GM19238 (cell line): ENCODE measurements around the gene SLC25A2.
"Not testable (repeated sequence)": the region's sequence is repeated elsewhere in the genome, so short reads cannot be mapped to it uniquely, and the experiment has no call there.

ENCODE experiments used
- DNase-seq: peaks from one replicate; pipeline ENCODE4 v3.0.0; 2011; ENCODE audit warnings: low spot score; ENCODE audit not compliant: insufficient read length

Gene SLC25A2

GRCh38 chr5:141303756-141304155, at the start of gene SLC25A2:
Gene SLC25A2 (minus strand): TSS chr5:141304049. CDS start chr5:141303865, 184 bp downstream.
- no peak for DNase-seq

DNA sequence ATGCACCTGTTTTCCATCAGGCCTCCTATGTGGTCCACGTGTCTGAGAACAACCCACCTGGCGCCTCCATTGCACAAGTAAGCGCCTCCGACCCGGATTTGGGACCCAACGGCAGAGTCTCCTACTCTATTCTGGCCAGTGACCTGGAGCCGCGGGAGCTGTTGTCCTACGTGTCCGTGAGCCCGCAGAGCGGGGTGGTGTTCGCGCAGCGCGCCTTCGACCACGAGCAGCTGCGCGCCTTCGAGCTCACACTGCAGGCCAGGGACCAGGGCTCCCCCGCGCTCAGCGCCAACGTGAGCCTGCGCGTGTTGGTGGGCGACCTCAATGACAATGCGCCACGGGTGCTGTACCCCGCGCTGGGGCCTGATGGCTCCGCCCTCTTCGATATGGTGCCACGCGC, 47.7 kb upstream of the SLC25A2 start:
- no peak for DNase-seq

GRCh38 chr5:141349917-141350619, 46.2 kb upstream of the SLC25A2 start, which contains the start of gene PCDHGB1:
Gene PCDHGB1 (plus strand): TSS chr5:141350099. CDS start chr5:141350261, 162 bp downstream.
- peak; percentile 37 for DNase-seq

DNA sequence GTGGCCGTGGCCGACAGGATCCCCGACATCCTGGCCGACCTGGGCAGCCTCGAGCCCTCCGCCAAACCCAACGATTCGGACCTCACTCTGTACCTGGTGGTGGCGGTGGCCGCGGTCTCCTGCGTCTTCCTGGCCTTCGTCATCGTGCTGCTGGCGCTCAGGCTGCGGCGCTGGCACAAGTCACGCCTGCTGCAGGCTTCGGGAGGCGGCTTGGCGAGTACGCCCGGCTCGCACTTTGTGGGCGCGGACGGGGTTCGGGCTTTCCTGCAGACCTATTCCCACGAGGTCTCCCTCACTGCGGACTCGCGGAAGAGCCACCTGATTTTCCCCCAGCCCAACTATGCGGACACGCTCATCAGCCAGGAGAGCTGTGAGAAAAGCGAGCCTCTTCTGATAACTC, 42.2 kb upstream of the SLC25A2 start:
- DNase-seq = not testable (repeated sequence)

DNA sequence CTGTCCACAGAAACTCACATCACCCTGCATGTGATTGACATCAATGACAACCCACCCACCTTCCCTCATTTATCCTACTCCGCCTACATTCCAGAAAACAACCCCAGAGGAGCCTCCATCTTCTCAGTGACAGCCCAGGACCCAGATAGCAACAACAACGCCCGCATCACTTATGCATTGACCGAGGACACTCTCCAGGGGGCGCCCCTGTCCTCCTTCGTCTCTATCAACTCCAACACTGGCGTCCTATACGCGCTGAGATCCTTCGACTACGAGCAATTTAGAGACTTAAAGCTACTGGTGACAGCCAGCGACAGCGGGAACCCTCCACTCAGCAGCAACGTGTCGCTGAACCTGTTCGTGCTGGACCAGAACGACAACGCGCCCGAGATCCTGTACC, 41.5 kb upstream of the SLC25A2 start:
- DNase-seq = no peak

GRCh38 chr5:141343953-141344463, 40.2 kb upstream of the SLC25A2 start:
- no peak for DNase-seq

GRCh38 chr5:141343242-141343952, 39.5 kb upstream of the SLC25A2 start, which contains the start of gene PCDHGA3:
Gene PCDHGA3 (plus strand): TSS chr5:141343829. CDS start chr5:141344034, 205 bp downstream.
- no peak for DNase-seq

GRCh38 chr5:141342773-141343172, 38.9 kb upstream of the SLC25A2 start:
- no peak for DNase-seq

- not testable (repeated sequence) for DNase-seq
Measured at GRCh38 chr5:141340781-141341354, 37.0 kb upstream of the SLC25A2 start.

DNA sequence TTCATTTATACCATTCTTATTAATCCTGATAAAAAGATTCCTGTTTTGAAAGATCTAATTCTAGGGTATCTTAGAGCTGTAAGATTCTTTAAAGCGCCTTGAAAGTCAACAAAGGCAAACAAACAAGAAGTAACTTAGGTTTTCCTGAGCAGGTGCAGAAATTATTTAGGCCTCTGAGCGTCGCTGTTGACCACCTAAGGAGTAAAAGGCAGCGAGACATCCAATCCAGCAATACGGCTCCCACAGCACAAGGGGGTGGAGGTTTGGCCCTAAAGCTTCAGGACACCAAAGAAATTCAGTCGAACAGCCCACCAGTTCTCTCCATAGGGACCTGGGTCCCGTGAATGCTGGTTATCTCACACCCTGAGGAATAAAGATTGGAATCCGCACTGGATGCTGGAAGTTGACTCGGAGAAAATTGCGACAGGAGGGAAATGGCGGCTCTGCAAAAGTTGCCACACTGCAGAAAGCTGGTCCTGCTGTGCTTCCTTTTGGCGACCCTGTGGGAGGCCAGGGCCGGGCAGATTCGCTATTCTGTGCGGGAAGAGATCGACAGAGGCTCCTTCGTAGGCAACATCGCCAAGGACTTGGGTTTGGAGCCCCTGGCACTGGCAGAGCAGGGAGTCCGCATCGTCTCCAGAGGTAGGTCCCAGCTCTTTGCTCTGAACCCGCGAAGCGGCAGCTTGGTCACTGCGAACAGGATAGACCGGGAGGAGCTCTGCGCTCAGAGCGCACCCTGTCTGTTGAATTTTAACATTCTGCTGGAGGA, 34.9 kb upstream of the SLC25A2 start, which contains the start of gene PCDHGA2:
Gene PCDHGA2, plus strand, starts transcription at position 223 of the 769 bp plus-strand sequence.
- DNase-seq = no peak

DNA sequence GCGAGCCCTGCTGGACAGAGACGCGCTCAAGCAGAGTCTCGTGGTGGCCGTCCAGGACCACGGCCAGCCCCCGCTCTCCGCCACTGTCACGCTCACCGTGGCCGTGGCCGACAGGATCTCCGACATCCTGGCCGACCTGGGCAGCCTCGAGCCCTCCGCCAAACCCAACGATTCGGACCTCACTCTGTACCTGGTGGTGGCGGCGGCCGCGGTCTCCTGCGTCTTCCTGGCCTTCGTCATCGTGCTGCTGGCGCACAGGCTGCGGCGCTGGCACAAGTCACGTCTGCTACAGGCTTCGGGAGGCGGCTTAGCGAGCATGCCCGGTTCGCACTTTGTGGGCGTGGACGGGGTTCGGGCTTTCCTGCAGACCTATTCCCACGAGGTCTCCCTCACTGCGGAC, 28.7 kb upstream of the SLC25A2 start:
- not testable (repeated sequence) for DNase-seq

DNA sequence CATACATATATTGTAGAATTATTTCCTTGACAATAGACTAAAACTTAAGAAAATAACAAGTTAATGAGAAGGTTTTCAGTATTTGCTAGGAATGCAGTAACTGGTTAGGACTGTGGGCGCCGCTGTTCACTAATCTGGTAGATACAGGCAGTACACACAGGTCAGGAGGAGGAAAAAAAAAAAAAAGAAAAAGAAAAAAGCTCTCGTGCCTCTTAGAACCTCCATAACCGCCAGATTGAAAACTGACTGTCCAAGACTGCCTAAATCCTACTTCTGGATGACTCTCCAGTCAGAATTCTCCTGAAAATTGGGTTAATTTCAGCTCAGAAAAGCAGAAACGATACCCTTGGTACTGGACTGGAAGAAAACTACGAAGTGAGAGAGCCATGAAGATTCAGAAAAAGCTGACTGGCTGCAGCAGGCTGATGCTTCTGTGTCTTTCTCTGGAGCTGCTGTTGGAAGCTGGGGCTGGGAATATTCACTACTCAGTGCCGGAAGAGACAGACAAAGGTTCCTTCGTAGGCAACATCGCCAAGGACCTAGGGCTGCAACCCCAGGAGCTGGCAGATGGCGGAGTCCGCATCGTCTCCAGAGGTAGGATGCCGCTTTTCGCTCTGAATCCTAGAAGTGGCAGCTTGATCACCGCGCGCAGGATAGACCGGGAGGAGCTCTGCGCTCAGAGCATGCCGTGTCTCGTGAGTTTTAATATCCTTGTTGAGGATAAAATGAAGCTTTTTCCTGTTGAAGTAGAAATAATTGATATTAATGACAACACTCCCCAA, 26.6 kb upstream of the SLC25A2 start, which contains the start of gene PCDHGA1:
Gene PCDHGA1, plus strand, starts transcription at position 216 of the 782 bp plus-strand sequence.
- DNase-seq = no peak

DNA sequence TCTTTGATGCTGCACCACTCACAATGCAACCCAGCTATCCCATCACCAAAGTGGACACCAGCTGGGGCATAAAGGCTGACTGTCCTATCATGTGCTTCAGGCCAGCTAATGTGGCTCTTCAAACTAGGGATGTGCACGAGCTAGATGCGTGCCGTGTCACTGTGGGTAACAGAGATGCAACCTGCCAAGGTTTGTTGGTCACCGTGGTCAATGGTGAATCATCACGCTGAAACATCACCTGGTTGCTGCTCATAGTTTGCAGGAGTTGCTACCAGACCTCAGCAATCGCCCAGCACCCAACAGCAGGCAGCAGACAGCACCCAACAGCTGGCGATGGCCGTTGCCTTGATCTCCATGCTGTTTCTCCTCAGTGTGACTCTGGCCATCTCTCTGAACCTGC, 24.4 kb upstream of the SLC25A2 start:
- DNase-seq = no peak

- DNase-seq = no peak
Measured at GRCh38 chr5:141326088-141326854, 22.4 kb upstream of the SLC25A2 start.

GRCh38 chr5:141322261-141322660, 18.4 kb upstream of the SLC25A2 start:
- no peak for DNase-seq

- DNase-seq = peak; percentile 78
Measured at GRCh38 chr5:141320225-141321169, 16.6 kb upstream of the SLC25A2 start, which contains the start of gene TAF7. Gene TAF7 (minus strand): TSS chr5:141320784. CDS start chr5:141320044, 740 bp downstream.

DNA sequence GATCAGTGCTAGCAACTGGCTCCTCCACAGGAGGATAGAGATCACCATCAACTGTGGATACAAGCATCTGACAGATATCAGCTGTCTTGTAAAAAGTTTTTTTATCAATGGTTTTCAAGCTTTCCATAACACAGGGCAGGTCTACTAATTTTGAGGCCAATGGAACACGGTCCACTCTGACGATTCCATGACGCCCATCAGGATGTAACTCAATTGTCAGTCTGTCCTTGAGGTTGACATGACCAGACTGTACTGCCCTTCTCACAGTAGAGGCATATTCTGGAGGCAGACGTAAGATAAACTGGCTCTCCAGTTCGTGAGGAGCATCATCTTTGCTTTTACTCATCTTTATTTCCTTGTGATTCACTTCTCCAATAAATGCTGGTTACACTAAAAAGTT, 15.8 kb upstream of the SLC25A2 start:
- DNase-seq = no peak

DNA sequence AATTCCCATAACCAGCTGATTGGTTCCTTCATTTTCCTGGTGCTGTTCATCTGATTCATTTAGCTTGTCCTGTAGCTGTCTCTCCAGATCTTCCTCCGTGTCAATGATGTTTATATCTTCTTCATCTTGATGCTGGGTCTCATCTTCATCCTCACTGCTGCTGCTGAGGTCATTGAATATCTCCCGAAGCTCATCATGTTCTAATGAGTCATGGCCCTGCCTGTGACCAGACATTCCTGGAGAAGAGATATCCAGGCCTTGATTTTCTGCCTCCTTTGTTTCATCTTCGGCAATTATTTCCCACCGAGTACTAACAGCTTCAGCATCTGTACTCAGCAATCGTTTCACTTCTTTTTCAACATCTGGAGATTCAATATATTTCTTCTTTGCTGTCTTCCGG, 15.4 kb upstream of the SLC25A2 start:
- no peak for DNase-seq
